Measurements from ENCODE around the gene ZNF224.

The ZNF224 gene

DNA sequence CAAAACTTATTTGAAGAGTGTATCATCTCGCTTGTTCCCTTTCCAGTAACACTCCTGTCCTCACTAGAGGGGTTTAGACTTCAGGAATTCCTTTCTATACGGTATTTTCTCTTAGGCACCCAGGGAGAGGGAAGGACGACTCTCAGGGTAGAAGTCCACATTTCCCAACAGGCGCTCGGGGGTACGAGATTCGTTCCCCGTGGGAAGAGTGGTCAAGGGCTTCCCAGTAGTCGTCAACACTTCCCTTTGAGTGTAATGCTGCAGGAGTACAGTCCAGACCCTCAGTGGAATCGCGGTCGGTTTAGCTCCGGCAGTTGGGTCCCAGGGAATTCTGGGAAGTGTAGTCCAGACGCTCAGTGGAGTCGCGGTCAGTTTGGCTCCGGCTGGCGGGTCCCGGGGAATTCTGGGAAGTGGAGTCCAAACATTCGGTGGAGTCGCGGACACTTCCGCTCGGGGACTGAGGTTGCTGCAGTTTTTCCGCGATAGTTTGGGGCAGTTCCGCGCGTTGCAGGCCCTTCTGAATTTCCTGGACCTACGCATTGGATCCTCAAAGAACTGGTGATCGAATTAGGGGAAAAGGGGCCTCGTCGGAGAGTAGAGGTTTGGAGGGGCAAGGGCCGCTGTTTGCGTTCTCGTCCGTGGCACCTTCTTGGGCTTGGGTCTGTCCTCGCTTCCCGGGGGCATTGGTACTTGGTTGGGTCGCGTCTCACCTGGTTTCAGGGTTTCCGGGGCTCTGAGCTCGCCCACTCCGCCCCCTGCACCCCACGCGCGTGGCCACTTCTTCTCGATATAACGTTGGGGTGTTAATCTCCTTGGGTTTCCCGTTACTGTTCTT is at the start of gene ZNF224:
TSS of gene ZNF224 (plus strand) at position 431 of the 835 bp plus-strand sequence. CDS start 3,513 bp downstream, outside the sequence.
- in situ Hi-C loops (cut with HindIII; ENCODE audit: low sequenced_read_pairs) = no loop called here

DNA sequence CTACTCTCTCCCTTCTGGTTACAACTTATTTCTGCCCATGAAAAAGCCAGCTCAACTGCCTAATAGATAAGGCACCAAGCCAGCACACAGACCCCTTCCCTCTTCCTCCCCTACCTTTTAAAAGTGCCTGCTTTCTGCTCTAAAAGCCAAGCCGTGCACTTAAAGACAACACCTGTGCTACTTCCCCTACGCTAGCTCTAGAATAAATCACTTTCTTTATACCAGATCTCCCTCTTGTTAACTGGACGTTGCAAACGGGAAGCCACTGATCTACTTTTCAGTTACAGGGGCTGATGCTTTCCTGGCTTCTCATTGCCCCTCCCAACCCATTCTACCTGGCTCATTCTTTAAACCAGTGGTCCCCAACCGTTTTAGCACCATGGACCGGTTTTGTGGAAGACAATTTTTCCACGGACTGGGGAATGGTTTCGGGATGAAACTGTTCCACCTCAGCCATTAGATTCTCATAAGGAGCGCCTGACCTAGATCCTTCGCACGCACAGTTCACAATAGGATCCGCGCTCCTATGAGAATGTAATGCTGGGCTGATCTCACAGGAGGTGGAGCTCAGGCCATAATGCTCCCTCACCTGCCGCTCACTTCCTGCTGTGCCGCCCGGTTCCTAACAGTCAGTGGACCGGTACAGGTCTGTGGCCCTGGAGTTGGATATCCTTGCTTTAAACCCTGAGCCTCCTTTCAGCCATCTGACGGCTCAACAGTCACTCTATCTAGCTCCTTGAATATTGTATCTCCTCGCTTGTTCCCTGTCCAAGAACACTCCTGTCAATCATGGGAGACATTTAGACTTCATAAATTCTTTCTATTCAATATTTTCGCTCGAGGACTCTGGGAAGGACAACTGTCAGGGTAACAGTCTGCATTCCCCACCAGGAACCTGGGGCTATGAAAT is 43.2 kb upstream of the ZNF224 start:
- in situ Hi-C loops (cut with HindIII; ENCODE audit: low sequenced_read_pairs) = no loop called here

- in situ Hi-C loops (cut with HindIII; ENCODE audit: low sequenced_read_pairs) = no loop called here
These were observed 42.3 kb upstream of the ZNF224 start, which contains the start of gene ZNF223 for GRCh38 chr19:44051650-44052402. TSS of gene ZNF223 (plus strand) at chr19:44052036. CDS start at chr19:44055177, 3,141 bp downstream.

GRCh38 chr19:44055870-44056269 is 38.3 kb upstream of the ZNF224 start:
- in situ Hi-C loops (cut with HindIII; ENCODE audit: low sequenced_read_pairs) = no loop called here

DNA sequence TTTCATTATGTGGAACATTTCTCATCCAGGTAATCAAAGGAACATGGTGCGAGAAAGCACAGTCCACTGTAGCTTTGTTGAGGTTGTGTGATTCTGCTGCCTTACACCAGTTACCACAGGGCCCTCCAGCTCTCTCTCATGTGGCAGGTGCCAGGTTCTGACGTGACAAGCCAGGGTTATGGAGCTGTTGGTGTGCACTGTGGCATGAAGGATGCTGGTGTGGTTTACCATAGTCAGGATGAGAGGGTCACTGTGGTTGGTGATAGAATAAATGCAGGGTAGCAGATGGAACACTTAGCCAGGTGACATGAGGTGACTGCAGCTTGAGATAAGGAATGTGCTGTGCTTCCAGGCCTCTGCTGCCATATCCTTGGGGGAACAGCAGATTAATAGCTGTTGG is 34.9 kb upstream of the ZNF224 start:
- in situ Hi-C loops (cut with HindIII; ENCODE audit: low sequenced_read_pairs) = no loop called here

DNA sequence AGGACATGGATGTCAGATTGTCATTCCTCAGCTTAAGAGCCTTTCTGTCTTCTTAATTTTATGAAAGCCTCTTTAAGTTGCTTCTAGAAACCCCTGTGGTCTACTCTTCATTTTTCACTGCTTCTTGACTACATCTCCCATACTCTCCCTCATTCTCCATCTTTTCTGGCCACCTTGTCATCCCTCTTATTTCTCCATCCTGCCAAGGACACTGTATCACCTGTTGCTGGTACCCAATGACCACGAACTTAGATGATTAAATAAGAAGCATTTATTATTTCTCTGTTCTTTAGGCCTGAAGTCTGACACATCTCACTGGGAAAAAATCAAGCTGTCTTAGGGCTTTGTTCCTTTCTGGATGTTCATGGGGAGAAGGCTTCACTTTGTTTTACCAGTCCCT is 33.1 kb upstream of the ZNF224 start:
- in situ Hi-C loops (cut with HindIII; ENCODE audit: low sequenced_read_pairs) = no loop called here

- in situ Hi-C loops (cut with HindIII; ENCODE audit: low sequenced_read_pairs) = no loop called here
These were observed 27.9 kb upstream of the ZNF224 start for GRCh38 chr19:44066305-44066704.

DNA sequence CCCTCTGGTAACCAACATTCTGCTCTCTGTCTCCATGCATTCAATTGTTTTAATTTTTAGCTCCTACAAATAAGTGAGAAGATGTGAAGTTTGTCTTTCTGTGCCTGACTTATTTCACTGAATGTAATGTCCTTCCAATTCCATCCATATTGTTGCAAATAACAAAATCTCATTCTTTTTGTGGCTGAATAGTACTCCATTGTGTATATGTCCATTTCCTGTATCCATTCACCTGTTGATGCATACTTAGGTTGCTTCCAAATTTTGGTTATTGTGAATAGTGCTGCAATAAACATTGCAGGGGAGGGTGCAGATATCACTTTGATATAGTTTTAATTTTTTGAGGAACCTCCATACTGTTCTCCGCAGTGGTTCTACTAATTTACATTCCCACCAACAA is 24.7 kb upstream of the ZNF224 start:
- in situ Hi-C loops (cut with HindIII; ENCODE audit: low sequenced_read_pairs) = no loop called here

DNA sequence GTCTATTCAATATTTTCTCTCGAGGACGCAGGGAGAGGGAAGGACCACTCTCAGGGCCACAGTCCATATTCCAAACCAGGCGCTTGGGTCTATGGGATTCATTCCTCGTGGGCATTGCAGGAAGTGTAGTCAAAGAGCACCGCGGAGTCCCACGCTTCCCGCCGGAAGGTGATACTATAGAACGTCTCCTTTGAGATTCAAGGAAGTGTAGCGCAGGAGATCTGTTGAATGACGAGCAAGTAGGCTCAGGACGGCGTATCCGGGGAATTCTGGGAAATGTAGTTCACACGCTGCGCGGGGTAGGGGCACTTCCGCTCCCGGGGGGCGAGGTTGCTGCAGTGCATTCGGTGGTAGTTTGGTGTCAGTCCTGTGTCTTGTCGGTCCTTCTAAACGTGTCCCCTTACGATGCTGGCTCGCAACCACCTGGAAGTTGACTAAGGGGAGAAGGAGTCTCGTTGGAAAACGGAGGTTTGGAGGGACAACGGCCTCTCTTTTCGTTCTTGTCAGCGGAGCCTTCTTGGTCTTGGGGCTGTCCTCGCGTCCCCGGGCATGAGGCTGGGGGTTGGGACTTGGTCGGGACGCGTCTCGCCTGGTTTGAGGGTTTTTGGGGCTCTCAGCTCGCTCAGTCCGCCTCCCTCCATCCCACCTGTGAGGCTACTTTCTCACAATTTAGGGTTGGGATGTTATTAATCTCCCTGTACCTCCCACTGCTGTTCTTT is 22.2 kb upstream of the ZNF224 start, which contains the start of gene ZNF284:
TSS of gene ZNF284 (plus strand) at position 336 of the 719 bp plus-strand sequence. CDS start 4,231 bp downstream, outside the sequence.
- in situ Hi-C loops (cut with HindIII; ENCODE audit: low sequenced_read_pairs) = no loop called here

DNA sequence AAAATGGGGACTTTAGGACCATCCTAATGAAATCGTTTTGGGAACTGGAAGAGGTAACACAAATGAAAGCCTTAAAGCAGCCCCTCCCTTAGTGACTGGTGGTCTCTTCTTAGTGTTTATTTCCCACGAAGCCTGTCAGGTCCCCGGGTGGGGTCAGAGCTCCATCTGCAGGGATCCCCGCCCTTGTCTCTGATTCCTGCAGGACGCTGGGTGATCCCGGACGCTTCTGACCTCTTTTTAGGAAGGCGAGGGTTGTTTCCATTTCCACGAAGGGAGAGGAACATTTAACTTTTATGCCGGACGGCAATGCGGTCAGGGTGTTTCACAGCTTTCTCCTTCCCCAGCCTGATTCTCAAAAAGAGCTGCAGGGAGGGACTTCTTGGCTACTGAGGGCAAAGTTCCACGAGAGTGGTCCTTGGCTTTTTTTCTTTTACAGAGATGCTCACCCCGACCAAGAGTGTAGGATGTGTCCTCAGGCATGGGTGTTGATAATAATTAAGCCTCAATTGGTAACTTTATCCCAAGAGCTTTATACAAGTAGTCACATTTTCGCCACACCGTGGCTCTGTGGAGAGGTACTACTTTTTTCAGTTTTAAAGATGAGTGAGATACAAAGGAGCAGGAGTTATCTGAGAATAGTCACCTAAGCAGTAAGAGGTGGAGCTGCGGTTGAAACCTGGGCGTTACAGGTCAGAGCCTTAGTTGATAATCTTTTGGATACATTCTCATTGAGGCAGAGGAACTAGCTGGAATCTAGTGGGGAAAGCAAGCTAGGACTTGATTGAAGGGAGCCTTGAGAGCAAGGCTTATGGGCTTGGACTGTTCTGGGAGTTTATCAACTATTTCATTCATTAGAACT is 21.4 kb upstream of the ZNF224 start:
- in situ Hi-C loops (cut with HindIII; ENCODE audit: low sequenced_read_pairs) = no loop called here

DNA sequence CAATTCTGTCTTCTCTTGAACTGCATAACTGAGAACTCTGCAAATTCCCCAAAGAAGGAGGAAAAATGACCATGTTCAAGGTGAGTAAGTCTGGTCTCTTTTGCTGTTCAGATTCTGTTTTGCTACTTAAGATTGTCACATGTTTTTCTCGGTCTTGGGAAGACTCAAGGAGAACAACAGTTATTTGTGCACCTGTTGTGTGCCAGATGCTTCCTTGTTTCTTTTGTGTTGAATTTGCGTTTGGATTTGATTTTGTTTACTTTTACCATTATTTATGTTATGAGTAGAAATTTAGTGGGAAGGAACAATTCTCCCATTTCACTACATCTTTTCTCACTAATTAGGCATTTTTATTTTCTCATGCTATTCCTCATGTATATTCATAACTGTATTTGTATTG is 17.8 kb upstream of the ZNF224 start:
- in situ Hi-C loops (cut with HindIII; ENCODE audit: low sequenced_read_pairs) = no loop called here

- in situ Hi-C loops (cut with HindIII; ENCODE audit: low sequenced_read_pairs) = no loop called here
These were observed 2.1 kb upstream of the ZNF224 start for GRCh38 chr19:44092108-44092507.

- in situ Hi-C loops (cut with HindIII; ENCODE audit: low sequenced_read_pairs) = no loop called here
These were observed 13.6 kb downstream of the ZNF224 start for GRCh38 chr19:44107751-44108150.

DNA sequence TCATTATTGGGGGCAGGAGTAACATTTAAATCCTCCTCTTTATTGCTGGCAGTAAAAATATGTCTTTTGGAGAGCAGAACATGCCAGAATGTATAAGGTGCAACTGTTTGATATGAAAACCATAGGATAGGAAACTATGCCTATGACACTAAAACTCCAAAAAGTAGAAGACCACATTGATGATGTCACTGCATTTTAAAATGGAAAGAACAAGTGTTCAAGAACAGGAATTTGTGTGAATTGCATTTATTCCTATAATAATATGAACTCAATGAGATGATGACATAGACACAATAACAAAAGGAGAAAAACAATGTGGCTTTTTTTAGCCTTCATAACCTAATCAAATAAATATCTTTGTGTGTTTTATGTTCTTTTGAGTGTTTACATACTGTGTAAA is 15.3 kb downstream of the ZNF224 start:
- in situ Hi-C loops (cut with HindIII; ENCODE audit: low sequenced_read_pairs) = no loop called here

DNA sequence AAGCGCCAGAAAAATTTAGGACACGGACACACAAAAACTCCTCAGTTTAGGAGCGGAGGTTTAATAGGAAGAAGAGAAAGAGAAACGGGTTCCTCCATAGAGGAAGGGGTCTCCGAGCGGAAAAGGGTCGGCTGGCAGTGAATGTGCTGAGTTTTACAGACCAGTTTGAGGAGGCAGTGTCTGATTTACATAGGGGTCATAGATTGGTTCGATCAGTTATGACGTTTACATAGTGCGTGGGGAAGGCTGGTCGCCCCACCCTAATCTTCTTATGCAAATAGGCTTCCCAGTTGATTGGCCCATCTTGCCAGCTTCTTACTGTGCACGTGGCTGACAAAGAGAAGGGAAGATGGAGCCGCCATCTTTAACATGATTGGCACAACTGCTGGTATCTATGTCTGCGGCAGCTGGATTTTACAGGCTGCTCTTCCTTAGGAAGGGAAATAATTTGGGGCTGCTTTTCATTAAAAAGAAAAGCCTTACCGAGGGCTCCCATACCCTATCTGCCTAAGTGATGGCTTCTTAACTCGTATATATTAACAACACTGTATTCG is 17.8 kb downstream of the ZNF224 start:
- in situ Hi-C loops (cut with HindIII; ENCODE audit: low sequenced_read_pairs) = no loop called here

DNA sequence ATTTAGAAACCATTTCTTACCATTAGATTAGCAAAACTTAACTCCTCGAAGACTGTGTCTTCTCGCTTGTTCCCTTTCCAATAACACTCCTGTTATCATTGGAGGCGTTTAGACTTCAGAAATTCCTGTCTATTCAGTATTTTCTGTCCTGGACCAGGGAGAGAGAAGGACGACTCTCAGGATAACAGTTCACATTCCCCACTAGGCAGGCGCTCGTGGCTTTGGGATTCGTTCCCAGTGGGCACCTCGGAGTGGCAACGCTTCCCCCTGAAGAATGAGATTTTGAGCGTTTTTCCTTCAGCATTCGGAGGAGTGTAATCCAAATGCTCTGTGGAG is 18.6 kb downstream of the ZNF224 start:
- in situ Hi-C loops (cut with HindIII; ENCODE audit: low sequenced_read_pairs) = no loop called here

DNA sequence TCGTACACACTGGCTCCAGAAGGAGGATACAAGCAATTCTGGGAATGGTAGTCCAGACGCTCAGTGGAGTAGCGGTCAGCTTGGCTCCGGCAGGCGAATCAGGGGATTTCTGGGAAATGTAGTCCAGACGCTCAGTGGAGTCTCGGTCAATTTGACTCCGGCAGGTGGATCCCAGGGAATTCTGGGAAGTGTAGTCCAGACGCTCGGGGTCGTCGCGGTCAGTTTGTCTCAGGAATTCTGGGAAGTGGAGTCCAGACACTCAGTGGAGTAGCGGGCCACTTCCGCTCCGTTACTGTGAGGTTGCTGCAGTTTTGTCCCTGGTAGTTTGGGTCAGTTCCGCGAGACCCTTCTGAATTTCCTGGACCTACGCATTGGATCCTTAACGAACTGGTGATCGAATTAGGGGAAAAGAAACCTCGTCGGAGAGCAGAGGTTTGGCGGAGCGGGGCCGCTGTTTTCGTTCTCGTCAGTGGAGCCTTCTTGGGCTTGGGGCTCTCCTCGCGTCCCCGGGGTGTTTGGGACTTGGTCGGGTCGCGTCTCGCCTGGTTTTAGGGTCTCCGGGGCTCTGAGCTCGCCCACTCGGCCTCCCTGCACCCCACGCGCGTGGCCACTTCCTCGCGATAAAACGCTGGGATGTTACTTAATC is 19.1 kb downstream of the ZNF224 start, which contains the start of gene ZNF225:
TSS of gene ZNF225 (plus strand) at position 262 of the 646 bp plus-strand sequence. CDS start 2,429 bp downstream, outside the sequence.
- in situ Hi-C loops (cut with HindIII; ENCODE audit: low sequenced_read_pairs) = no loop called here

- in situ Hi-C loops (cut with HindIII; ENCODE audit: low sequenced_read_pairs) = no loop called here
These were observed 19.7 kb downstream of the ZNF224 start for GRCh38 chr19:44113784-44114390.
